Measurements from ENCODE around the gene ME1. TPM values are rescaled to one million over a fixed set of nuclear protein-coding genes. Genes with fewer than 3 reads are reported as not detected.
A peak's percentile ranks its signal among the peaks of the same experiment; 100 is the strongest.
"Not testable (repeated sequence)": the region's sequence is repeated elsewhere in the genome, so short reads cannot be mapped to it uniquely, and the experiment has no call there.

Gene ME1
- total RNA-seq, 1 experiment from 2014 or later, result not detected

DNA sequence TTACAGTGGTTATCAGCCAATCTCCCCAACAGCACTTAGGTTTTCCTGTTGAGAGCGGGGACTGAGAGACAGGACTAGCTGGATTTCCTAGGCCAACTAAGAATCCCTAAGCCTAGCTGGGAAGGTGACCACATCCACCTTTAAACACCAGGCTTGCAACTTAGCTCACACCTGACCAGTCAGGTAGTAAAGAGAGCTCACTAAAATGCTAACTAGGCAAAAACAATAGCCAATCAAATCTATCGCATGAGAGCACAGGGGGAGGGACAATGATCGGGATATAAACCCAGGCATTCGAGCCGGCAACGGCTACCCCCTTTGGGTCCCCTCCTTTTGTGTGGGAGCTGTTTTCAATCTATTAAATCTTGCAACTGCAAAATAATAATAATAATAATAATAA lies 19.2 kb upstream of the ME1 start:
- not testable (repeated sequence) for H3K27me3 ChIP-seq; H3K9me3 ChIP-seq (replicated peaks); H3K4me1 ChIP-seq; DNase-seq; H3K36me3 ChIP-seq; H3K4me3 ChIP-seq; H3K27ac ChIP-seq

DNA sequence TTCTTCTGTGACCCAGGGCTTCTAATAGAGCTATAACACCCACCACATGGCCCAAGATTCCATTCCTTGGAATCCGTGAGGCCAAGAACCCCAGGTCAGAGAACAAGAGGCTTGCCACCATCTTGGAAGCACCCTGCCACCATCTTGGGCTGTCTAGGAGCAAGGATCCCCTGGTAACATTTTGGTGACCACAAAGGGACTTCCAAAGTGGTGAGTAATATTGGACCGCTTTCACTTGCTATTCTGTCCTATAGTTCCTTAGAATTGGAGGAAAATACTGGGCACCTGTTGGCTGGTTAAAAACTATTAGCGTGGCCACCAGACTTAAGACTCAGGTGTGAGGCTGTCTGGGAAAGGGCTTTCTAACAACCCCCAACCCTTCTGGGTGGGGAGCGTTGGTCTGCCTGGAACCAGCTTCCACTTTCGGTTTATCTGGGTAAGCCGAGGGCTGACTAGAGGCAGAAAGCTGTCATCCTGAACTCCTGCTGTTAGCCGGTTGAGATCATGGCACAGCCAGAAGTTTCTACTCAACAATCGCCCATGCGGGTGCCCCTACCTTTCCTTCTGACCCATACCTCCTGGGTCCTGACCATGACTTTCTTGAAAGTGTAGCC lies 13.3 kb upstream of the ME1 start:
- H3K4me3 ChIP-seq; DNase-seq; H3K4me1 ChIP-seq; H3K36me3 ChIP-seq; H3K27me3 ChIP-seq; H3K9me3 ChIP-seq (replicated peaks); H3K27ac ChIP-seq: not testable (repeated sequence)

DNA sequence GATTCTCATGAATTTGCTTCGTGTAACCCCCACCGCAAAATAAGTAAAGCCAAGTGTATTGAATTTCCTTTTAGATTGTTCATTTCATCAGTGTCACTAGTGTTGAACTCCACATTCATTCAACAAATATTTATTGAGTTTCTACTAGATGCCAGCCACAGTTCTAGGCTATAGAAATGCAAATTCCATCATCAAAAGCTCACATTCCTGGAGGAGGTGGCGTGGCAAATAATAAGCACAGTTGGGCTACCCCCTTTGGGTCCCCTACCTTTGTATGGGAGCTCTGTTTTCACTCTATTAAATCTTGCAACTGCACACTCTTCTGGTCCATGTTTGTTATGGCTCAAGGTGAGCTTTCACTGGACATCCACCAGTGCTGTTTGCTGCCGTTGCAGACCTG lies 12.7 kb upstream of the ME1 start:
- Histone ChIP-seq H3K9me3 (replicated peaks) (no peaks in the 10 kb centered on the region), H3K36me3 (no peaks in the 10 kb centered on the region), H3K4me1 (no peaks in the 10 kb centered on the region), H3K27me3 (no peaks in the 10 kb centered on the region), H3K27ac (no peak overlapping the region), H3K4me3 (no peak overlapping the region)
- no peak for DNase-seq

DNA sequence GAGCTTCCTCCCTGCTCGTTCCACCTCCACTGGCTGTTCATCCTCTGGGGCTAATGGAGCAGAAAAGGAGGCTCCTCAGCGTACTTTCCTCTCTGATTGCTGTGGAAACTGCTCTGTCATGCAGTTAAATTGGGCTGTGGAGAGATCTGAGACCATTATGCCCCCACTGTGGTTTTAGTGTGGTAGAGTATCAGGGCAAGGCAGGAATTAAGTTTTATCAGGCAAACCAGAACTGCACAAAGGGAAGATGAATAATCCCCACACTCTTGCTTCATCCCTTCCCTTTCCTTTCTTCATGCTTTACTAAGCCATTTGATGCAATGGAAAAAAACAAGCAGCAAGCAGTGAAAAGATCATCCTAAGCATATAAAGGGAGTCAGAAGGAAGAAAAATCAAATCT lies 11.9 kb upstream of the ME1 start:
- H3K36me3 ChIP-seq, result no peaks in the 10 kb centered on the region
- H3K4me3 ChIP-seq, result no peak overlapping the region
- H3K27ac ChIP-seq, result no peak overlapping the region
- no peaks in the 10 kb centered on the region for H3K4me1 ChIP-seq
- no peak for DNase-seq
- no peaks in the 10 kb centered on the region for H3K9me3 ChIP-seq (replicated peaks)
- H3K27me3 ChIP-seq, result no peaks in the 10 kb centered on the region

DNA sequence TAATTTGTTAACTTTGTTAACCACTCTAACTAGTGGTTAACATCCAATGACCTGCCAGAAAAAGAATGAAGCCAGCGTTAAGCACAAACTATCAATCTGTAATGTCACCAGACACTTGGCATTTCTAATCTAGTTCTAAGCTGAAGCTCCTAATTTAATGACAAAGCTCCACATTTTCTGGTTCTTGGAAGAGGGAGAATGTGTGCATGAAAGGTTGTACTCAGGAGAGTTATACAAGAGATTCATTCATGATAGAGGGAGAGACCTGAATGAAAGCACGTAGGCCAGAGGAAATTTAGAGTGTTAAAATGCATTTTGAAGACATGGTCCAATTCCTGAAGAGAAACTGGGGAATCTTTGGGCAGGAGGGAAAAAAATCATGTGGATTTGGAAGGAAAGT lies 8.3 kb upstream of the ME1 start:
- Histone ChIP-seq H3K9me3 (replicated peaks) (no peaks in the 10 kb centered on the region), H3K27me3 (no peaks in the 10 kb centered on the region), H3K4me1 (no peaks in the 10 kb centered on the region), H3K36me3 (no peaks in the 10 kb centered on the region), H3K27ac (no peak overlapping the region), H3K4me3 (no peak overlapping the region)
- no peak for DNase-seq

DNA sequence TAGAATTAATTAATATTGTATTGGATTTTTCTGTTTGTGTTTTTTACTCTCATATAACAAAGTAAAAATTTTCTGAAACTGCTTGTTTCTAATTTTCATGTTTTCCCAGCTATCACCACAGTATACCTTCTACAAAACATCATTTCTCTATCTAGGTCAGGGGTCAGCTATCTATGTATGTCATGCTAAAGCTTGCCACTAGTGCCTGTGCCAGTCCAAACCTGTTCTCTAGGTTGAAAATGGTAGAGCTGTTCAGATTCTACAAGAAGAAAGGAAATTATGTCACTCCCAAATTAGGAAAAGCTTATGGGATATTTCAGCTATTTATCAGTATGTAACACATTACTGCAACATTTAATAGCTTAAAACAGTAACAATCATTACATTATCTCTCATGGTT lies 5.8 kb upstream of the ME1 start:
- no peak overlapping the region for H3K4me3 ChIP-seq
- no peak for DNase-seq
- no peaks in the 10 kb centered on the region for H3K36me3 ChIP-seq
- no peak overlapping the region for H3K27ac ChIP-seq
- no peaks in the 10 kb centered on the region for H3K9me3 ChIP-seq (replicated peaks)
- no peaks in the 10 kb centered on the region for H3K4me1 ChIP-seq
- no peaks in the 10 kb centered on the region for H3K27me3 ChIP-seq

DNA sequence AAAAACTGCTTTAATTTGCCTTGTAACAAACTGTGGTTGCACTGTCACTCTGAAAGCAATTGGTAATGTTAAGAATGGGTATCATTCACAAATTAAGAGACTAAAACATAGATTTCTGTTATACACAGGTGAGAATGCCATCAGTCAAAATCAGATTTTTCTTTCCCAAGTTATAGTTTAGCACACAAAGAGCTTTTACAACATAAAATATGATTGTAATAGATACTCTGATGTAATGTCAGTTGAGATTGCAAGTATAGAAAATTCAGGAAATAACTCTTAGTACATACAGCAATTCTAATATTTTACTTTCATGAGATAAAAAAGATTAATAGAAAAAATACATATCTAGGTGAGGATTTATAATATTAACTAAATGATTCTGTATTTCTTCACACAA lies 2.3 kb upstream of the ME1 start:
- H3K27me3 ChIP-seq, result no peaks in the 10 kb centered on the region
- no peak for DNase-seq
- no peak overlapping the region for H3K4me3 ChIP-seq
- no peak overlapping the region for H3K27ac ChIP-seq
- no peaks in the 10 kb centered on the region for H3K9me3 ChIP-seq (replicated peaks)
- no peaks in the 10 kb centered on the region for H3K4me1 ChIP-seq
- no peaks in the 10 kb centered on the region for H3K36me3 ChIP-seq

DNA sequence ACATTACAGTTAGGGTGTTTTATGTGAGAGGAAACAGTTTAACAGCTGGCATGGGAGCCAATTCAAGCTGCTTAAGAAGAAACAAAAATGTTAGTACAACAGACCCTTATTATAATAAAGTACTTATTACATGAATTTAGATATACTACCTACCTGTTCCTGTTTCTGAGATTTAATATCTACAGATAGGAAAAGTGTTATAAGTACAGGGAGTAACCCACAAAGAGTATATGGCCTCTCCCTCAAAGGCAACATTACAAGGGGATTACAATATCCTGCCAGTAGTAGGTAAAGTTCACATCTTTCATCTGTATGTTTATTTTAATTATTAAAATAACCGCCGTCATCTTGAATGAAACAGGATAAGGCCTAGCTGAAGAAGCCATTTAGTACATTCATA lies 1.8 kb upstream of the ME1 start:
- no peaks in the 10 kb centered on the region for H3K4me1 ChIP-seq
- no peak overlapping the region for H3K4me3 ChIP-seq
- H3K36me3 ChIP-seq, result no peaks in the 10 kb centered on the region
- H3K9me3 ChIP-seq (replicated peaks), result no peaks in the 10 kb centered on the region
- H3K27ac ChIP-seq, result no peak overlapping the region
- no peak for DNase-seq
- no peaks in the 10 kb centered on the region for H3K27me3 ChIP-seq

DNA sequence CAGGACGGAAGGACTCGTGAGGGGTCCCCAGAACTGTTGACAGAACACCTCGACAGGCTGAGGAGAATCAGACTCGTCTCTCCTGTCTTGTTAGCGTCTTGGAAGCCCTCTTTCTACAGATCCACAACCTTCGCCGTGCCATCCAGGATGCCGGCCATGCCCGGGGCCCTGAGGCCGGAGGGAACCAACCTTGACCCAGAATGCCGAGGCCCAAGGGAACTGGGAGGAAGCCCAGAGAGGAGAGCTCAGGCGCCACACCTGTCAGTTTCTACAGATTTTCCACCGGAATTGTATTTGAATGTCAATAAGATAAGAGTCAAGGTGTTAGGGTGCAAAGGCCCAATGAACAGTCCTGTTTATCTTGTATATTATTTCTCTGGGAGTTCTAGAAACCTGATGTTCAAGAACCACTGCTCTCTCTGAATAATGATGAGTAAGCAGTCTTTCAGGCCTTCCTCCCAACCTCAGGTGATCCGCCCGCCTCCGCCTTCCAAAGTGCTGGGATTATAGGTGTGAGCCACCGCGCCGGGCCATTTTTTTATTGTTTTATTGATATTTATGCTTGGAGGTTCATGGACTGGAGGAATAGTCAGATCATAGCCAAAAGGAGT lies 799 bp upstream of the ME1 start:
- DNase-seq, result no peak
- Histone ChIP-seq H3K36me3 (no peaks in the 10 kb centered on the region), H3K4me1 (no peaks in the 10 kb centered on the region), H3K27ac (no peak overlapping the region), H3K4me3 (no peak overlapping the region), H3K9me3 (replicated peaks) (no peaks in the 10 kb centered on the region), H3K27me3 (no peaks in the 10 kb centered on the region)

DNA sequence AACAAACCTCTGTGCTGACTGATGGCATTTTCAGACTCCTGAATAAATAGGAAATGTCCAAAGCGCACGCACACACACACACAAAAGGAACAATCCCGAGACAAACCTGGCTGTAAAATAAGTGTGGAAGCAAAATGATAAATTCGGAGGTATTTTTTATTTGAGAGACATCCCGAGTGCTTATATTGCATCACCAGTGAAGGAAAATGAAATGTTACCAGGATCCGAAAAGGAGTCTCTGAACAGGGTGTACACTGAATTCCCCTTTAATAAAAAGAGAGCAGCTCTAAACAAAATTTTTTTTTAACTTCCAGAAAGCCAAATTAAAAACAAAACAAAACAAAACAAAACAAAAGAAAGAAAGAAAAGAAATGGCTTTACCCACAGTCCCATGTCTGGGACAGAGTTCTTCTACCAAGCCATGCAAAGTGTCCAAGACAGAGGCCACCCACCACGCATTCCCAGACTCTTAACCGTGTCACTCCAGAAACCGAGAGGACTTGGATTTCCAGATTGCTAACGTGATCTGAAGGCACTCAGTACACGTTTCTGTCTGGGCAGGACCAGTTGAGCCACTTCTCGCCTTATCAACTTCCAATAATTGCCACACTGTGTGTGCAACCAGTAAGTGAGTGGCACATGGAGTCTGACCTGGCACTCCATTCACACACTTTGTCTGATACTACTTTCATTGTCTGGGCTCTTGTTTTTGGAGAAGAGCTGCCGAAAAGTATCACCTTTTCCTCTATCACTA lies 817 bp downstream of the ME1 start:
- H3K4me3 ChIP-seq, result no peak overlapping the region
- DNase-seq, result no peak
- H3K9me3 ChIP-seq (replicated peaks), result no peaks in the 10 kb centered on the region; the same call in 1 of the 2 replicates
- no peak overlapping the region for H3K27ac ChIP-seq
- no peaks in the 10 kb centered on the region for H3K27me3 ChIP-seq
- H3K4me1 ChIP-seq, result no peaks in the 10 kb centered on the region
- H3K36me3 ChIP-seq, result no peaks in the 10 kb centered on the region

DNA sequence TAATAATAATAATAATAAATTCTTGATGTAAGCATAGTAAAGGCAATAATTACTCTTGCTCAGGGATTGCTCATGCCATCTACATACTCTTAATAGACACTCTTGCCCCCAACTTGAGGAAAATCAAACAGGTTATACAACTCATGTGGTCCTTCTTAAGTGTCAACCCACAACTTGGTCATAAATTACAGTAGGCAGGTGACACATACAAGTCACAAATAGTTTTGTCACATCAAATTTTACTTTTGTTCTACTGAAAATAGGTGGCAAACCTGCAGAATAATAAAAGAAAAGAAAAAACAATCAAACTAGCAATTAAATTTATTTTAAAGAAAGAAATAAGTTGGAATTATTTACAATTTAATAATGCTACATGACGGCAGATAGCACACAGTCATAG lies 1.6 kb downstream of the ME1 start:
- Histone ChIP-seq H3K27me3 (no peaks in the 10 kb centered on the region), H3K4me3 (no peak overlapping the region), H3K36me3 (no peaks in the 10 kb centered on the region), H3K9me3 (replicated peaks) (no peaks in the 10 kb centered on the region; the same call in 1 of the 2 replicates), H3K4me1 (no peaks in the 10 kb centered on the region), H3K27ac (no peak overlapping the region)
- no peak for DNase-seq

DNA sequence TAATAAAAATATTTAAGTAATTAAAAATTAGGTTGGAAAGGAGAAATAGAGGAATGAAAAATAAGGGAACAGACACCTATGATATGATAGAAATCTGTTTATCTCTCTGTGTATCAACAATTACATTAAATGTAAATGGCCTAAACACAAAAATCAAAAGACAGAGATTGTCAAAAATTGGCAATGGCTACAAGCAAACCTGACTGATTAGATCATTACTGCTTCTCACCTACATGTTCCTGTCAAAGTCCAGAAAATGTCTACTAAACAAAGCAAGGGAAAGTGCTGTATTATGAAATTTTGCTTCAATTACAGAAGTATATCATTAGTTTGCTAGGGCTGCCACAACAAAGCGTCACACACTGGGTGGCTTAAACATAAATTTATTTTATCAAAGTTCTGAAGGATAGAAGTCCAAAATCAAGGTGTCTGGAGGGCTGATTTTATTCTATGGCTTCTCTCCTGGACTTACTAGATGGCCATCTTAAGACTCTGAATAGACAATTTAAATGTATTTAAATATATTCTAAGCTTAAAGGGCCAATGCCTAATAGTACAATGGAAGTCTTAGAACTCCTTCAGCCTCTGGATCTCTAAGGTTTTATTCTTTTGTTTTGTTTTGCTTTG lies 6.3 kb downstream of the ME1 start:
- Histone ChIP-seq H3K4me1 (no peaks in the 10 kb centered on the region), H3K9me3 (replicated peaks) (no peaks in the 10 kb centered on the region; the same call in 1 of the 2 replicates), H3K36me3 (no peaks in the 10 kb centered on the region), H3K27ac (no peak overlapping the region), H3K27me3 (no peaks in the 10 kb centered on the region), H3K4me3 (no peak overlapping the region)
- no peak for DNase-seq

DNA sequence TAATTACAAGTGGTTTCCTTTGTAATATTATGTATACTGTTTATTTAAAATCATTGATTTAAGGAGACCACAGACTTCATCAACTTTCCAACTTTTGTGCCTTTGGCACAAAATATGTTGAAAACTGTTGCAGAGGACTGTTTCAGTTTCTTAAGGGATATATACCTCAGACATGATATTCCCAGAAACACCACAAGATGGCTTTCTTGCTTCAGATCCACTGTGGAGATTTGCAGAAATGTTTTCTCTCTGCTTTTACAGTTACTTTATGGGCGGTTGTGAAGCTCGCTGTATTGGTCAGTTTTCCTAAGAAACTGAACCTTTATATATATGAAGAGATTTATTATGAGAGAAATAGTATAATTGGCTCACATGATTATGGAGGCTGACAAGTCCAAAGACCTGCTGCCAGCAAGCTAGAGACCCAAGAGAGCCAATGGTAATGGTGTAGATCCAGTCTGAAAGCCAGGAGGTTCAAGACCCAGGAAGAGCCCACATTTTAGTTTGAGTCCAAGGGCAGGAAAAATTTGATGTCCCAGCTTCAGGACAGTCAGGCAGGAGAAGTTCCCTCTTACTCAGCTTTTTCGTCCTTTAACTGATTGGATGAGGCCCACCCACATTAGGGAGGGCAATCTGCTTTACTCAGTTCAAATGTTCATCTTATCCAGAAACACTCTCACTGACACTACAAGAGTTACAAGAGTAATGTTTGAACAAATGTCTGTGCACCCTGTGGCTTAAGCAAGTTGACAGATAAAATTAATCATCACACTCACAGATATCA lies 12.8 kb downstream of the ME1 start:
- DNase-seq, result peak in 1 of 2 experiments; percentile 23
- Histone ChIP-seq H3K27ac (no peak overlapping the region), H3K4me3 (no peak overlapping the region), H3K36me3 (no peaks in the 10 kb centered on the region), H3K27me3 (no peaks in the 10 kb centered on the region), H3K9me3 (replicated peaks) (no peaks in the 10 kb centered on the region), H3K4me1 (no peaks in the 10 kb centered on the region)

DNA sequence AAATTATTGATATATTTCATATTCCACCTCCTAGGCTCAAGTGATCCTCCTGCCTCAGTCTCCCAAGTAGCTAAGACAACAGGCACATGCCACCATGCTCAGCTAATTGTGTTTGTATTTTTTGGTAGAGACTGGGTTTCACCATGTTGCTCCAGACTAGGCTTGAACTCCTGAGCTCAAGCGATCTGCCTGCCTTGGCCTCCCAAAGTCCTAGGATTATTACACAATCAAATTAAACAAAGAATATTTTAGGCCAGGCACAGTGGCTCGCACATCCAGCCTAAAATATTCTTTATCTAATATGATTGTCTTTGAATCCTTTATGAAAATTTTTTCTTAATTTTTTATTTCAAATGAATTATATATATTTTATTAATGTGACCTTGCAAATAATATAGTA lies 17.8 kb downstream of the ME1 start:
- no peak overlapping the region for H3K4me3 ChIP-seq
- no peaks in the 10 kb centered on the region for H3K27me3 ChIP-seq
- H3K4me1 ChIP-seq, result no peaks in the 10 kb centered on the region
- H3K9me3 ChIP-seq (replicated peaks), result no peaks in the 10 kb centered on the region
- H3K36me3 ChIP-seq, result no peaks in the 10 kb centered on the region
- no peak overlapping the region for H3K27ac ChIP-seq
- DNase-seq, result no peak

DNA sequence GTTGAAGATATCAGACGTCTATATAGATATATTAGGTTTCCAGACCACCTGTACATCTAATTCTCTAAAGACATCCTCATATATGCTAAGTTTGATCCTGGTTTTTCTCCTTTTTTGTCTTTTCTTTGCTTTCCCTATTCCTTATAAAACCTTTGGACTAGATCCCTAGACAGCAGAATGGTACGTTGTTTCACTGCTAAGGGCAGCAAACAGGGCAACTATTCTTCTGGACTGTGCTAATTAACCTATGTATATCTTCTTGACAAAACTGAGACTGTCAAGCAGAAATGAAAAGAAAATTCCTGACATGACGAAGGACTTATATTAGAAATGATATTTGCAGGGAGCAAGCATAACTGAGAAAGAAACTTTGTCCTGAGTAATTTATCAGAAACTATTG lies 19.1 kb downstream of the ME1 start:
- no peaks in the 10 kb centered on the region for H3K36me3 ChIP-seq
- DNase-seq, result no peak
- no peak overlapping the region for H3K27ac ChIP-seq
- no peaks in the 10 kb centered on the region for H3K4me1 ChIP-seq
- no peaks in the 10 kb centered on the region for H3K27me3 ChIP-seq
- H3K4me3 ChIP-seq, result no peak overlapping the region
- H3K9me3 ChIP-seq (replicated peaks), result no peaks in the 10 kb centered on the region

Data from SJCRH30 (cell line).